Esophagus muscularis mucosa (tissue), 4 donors: ENCODE data around the gene SLC28A1. TPM values are rescaled to one million over a fixed set of nuclear protein-coding genes. Genes with fewer than 3 reads are reported as not detected.
A peak's percentile ranks its signal among the peaks of the same experiment; 100 is the strongest.

Experiments used
- DNase-seq: peaks from one replicate; pipeline ENCODE4 v3.0.0-alpha.2; 2017; ENCODE audit errors: extremely low spot score
- H3K27ac ChIP-seq, 4 donors: fragments of 200-600 bp; sonication (generic); replicated peaks in 1 of 4; 1 replicate in 3 of 4; 2 replicates in 1 of 4; pipeline ENCODE4 v1.5.1; 2016 to 2019; ENCODE audit warnings: mild to moderate bottlenecking in 1 of 4
- H3K27me3 ChIP-seq, 4 donors: fragments of 200-600 bp; sonication (generic); one replicate each; pipeline versions ENCODE4 v1.5.1 to v1.6.0; 2016 to 2019
- H3K36me3 ChIP-seq, 4 donors: fragments of 200-600 bp; sonication (generic); one replicate each; pipeline ENCODE4 v1.5.1; 2016 to 2019
- H3K4me1 ChIP-seq, 4 donors: fragments of 200-600 bp; sonication (generic); one replicate each; pipeline ENCODE4 v1.5.1; 2016 to 2019
- H3K4me3 ChIP-seq, 4 donors: fragments of 200-600 bp; sonication (generic); 1 replicate in 2 of 4; 2 replicates in 2 of 4; pipeline ENCODE4 v1.5.1; 2016 to 2019; ENCODE audit warnings: mild to moderate bottlenecking in 4 of 4, moderate library complexity in 1 of 4
- H3K9me3 ChIP-seq, 4 donors: fragments of 200-600 bp; sonication (generic); 1 replicate in 3 of 4; 2 replicates in 1 of 4; pipeline ENCODE4 v1.5.1; 2016 to 2019
- CTCF ChIP-seq, 3 experiments: fragments of 200-600 bp in 2 of 3; fragments of 450-650 bp in 1 of 3; sonication (generic) in 2 of 3; IDR thresholded peaks; one replicate each; pipeline ENCODE4 v1.5.1; 2017 to 2019; ENCODE audit warnings: antibody characterized with exemption in 3 of 3, mild to moderate bottlenecking in 2 of 3, moderate library complexity in 1 of 3
- EP300 ChIP-seq: sonication (generic); formaldehyde crosslinking; IDR thresholded peaks from one replicate; pipeline ENCODE4 v1.6.1; 2017; ENCODE audit warnings: antibody characterized with exemption
- POLR2A ChIP-seq: fragments of 450-650 bp; IDR thresholded peaks from one replicate; pipeline ENCODE4 v1.6.1; 2017; ENCODE audit warnings: antibody characterized with exemption, moderate library complexity, mild to moderate bottlenecking, low read depth
- POLR2AphosphoS5 ChIP-seq, 2 donors: sonication (generic); formaldehyde crosslinking; IDR thresholded peaks; one replicate each; pipeline ENCODE4 v1.6.1; 2017; ENCODE audit warnings: antibody characterized with exemption in 2 of 2
- WGBS: methylation state at CpG from one replicate; pipeline ENCODE4 v1.1.5; 2018; 5-methylcytosine and 5-hydroxymethylcytosine counted together
- intact Hi-C: fragments of 100-400 bp; cut with DNase I; formaldehyde crosslinking; loops from one replicate; pipeline ENCODE4 v1.15.1; 2023
- small RNA-seq, 3 donors: library from RNA; depleted of rRNA; stranded (forward); fragments of <200 nt; gene quantifications; one replicate each; pipeline ENCODE3, GENCODE V24; 2016
- total RNA-seq, 4 donors: library from RNA; depleted of rRNA; stranded (reverse); fragments of >200 nt; gene quantifications; one replicate each; pipeline versions ENCODE4 v1.1.0 to v1.2.1, GENCODE V29; 2016

The SLC28A1 gene
- total RNA-seq, 4 donors from 2014 or later: 0.23 TPM; not detected in 3

GRCh38 chr15:84988909-84989644 lies 104.6 kb downstream of the SLC28A1 start:
- WGBS: 79% methylated on average over 2 of the region's 2 CpGs

GRCh38 chr15:84990507-84990906 lies 106.0 kb downstream of the SLC28A1 start:
- no peak overlapping the region for H3K27ac ChIP-seq
- H3K4me1 ChIP-seq: peaks cover 33 to 60% (median 43%) of the 10 kb centered on the region in 4 donors

More at GRCh38 chr15:84988909-84989644, 104.6 kb downstream of the SLC28A1 start:
- no peak overlapping the region for H3K4me3 ChIP-seq
- TF ChIP-seq EP300 (no peak), CTCF (IDR thresholded peaks at IDR 0.05) (no peak), POLR2A (no peak)
- no peaks in the 10 kb centered on the region for H3K27me3 ChIP-seq
- intact Hi-C loops: loop anchor here (10.0 kb wide), 1 partner anchor 56 kb away; no protein-coding TSS in a partner anchor
- no peaks in the 10 kb centered on the region for H3K36me3 ChIP-seq
- no peak for DNase-seq
- H3K9me3 ChIP-seq: no peaks in the 10 kb centered on the region
- H3K27ac ChIP-seq: peak overlapping the region in 1 of 4 donors; percentile 11
- H3K4me1 ChIP-seq: peaks cover 47 to 74% (median 57%) of the 10 kb centered on the region in 4 donors

GRCh38 chr15:84991014-84991712 lies 106.7 kb downstream of the SLC28A1 start:
- H3K4me1 ChIP-seq: peaks cover 31 to 53% (median 40%) of the 10 kb centered on the region in 4 donors
- no peaks in the 10 kb centered on the region for H3K9me3 ChIP-seq
- no peaks in the 10 kb centered on the region for H3K27me3 ChIP-seq
- H3K27ac ChIP-seq: no peak overlapping the region
- 84% methylated on average over 4 of the region's 4 CpGs for WGBS
- no peak overlapping the region for H3K4me3 ChIP-seq
- DNase-seq: no peak
- no peaks in the 10 kb centered on the region for H3K36me3 ChIP-seq
- TF ChIP-seq POLR2A: no peak
- intact Hi-C loops: no loop called here

More at GRCh38 chr15:84990507-84990906, 106.0 kb downstream of the SLC28A1 start:
- H3K27me3 ChIP-seq: no peaks in the 10 kb centered on the region
- WGBS: 46% methylated on average over 1 of the region's 1 CpG
- intact Hi-C loops: no loop called here
- DNase-seq: no peak
- H3K9me3 ChIP-seq: no peaks in the 10 kb centered on the region
- TF ChIP-seq POLR2A: no peak
- no peak for TF ChIP-seq EP300
- TF ChIP-seq POLR2AphosphoS5 (IDR thresholded peaks at IDR 0.05): no peak
- no peak for TF ChIP-seq CTCF (IDR thresholded peaks at IDR 0.05)
- no peak overlapping the region for H3K4me3 ChIP-seq
- no peaks in the 10 kb centered on the region for H3K36me3 ChIP-seq

GRCh38 chr15:84992157-84992944 lies 107.9 kb downstream of the SLC28A1 start:
- Histone ChIP-seq H3K9me3 (no peaks in the 10 kb centered on the region), H3K4me1 (peaks cover 31 to 47% (median 39%) of the 10 kb centered on the region in 4 donors), H3K27ac (no peak overlapping the region), H3K4me3 (no peak overlapping the region), H3K36me3 (no peaks in the 10 kb centered on the region), H3K27me3 (no peaks in the 10 kb centered on the region)
- TF ChIP-seq EP300 (no peak), CTCF (IDR thresholded peaks at IDR 0.05) (no peak), POLR2A (no peak)
- intact Hi-C loops: no loop called here
- WGBS: 80% methylated on average over 4 of the region's 4 CpGs
- no peak for DNase-seq

Small RNA genes within 50 kb of the gene (small RNA-seq; reads per million reads assigned to genes)
- gene RF00402: 0 reads per million in 3 donors
- gene RNU6-339P: 0 reads per million in 3 donors
- 0 reads per million in 3 donors for gene RNU6-796P

Other genes with a start within 250 kb of the SLC28A1 start
- 10 to 100 TPM; 16.7 to 22.8 (median 18.4) TPM for gene WDR73, start 230.4 kb upstream of the SLC28A1 start, total RNA-seq
- gene NMB, start 226.5 kb upstream of the SLC28A1 start, total RNA-seq: 1 to 10 TPM; 3.6 to 7.4 (median 5.1) TPM
- 10 to 100 TPM; 57.4 to 90.3 (median 73.5) TPM for gene SEC11A, start 168.5 kb upstream of the SLC28A1 start, total RNA-seq
- gene ZNF592, start 136.1 kb upstream of the SLC28A1 start, total RNA-seq: 10 to 100 TPM; 13.8 to 22.3 (median 20.2) TPM
- 10 to 100 TPM in 3 of 4 donors, 1 to 10 TPM in 1; 9.1 to 21.5 (median 16.2) TPM for gene ALPK3, start 67.3 kb upstream of the SLC28A1 start, total RNA-seq
- 10 to 100 TPM; 31.6 to 36.1 (median 32.5) TPM for gene PDE8A, start 97.2 kb downstream of the SLC28A1 start, total RNA-seq